Measurements from ENCODE around the gene C1orf210. TPM values are rescaled to one million over a fixed set of nuclear protein-coding genes. Genes with fewer than 3 reads are reported as not detected.
A peak's percentile ranks its signal among the peaks of the same experiment; 100 is the strongest.

C1orf210 gene
- not detected in 2 replicates for total RNA-seq (2014; rRNA removed; shearing (Covaris generic))
- not detected in 2 replicates for polyA plus RNA-seq (2016; fragmentation: Nextera tagmentation; extraction: Ambion mirVana)

DNA sequence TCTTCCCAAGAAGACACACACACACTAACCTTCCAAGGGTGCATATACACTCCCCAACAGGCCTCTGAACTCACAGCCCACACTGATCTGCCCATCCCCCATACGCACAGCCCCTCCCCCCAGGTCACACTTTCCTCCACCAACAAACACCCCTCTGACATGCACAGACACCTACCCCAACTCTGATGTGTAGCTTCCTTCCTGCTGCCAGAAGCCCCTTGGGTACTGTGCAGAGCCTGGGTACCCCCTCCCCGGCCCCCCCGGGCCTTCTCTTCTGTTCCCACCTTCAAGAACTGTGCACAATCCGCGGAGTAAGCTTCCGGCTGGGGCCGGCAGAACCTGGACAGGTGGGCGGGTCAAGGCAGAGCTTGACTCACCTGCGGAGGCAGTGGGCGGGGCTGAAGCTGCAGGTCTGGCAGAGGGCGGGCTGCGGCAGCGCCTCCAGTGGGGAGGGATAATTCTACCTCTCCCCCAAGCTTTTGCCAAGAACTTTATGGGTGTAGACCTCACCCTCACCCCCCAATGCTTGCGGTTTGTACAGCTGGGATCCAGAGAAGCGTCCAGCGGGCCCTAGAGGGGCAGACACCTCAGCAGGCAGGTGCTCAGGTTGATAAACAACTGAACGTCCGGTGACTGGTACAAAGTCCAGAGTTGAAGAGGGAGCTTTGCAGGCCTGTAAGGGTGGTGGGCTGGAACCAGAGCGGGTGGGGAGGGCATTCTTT lies at the start of gene C1orf210:
Gene C1orf210 (minus strand): TSS at position 313 of the 722 bp plus-strand sequence. CDS start 2,311 bp downstream, outside the sequence.
- Histone ChIP-seq H3K4me3 (no peak within 1 kb of the TSS), H3K4me2 (ENCODE audit: unreplicated experiment) (no peak within 1 kb of the TSS), H3K27ac (no peak within 1 kb of the TSS), H3K9me2 (ENCODE audit: insufficient read depth) (no peaks in the 10 kb centered on the region), H3K9ac (no peak within 1 kb of the TSS), H3K4me1 (ENCODE audit: insufficient read depth) (no peaks in the 10 kb centered on the region), H3K36me3 (ENCODE audit: low read depth) (no peaks in the 10 kb centered on the region), H3K9me3 (ENCODE audit: low read depth) (no peaks in the 10 kb centered on the region), H2AFZ (no peak within 1 kb of the TSS), H3K27me3 (replicated peaks; ENCODE audit: insufficient read depth) (peaks cover 9% of the 10 kb centered on the region), H3K79me2 (ENCODE audit: insufficient read depth) (no peaks in the 10 kb centered on the region), H3F3A (ENCODE audit: insufficient read depth) (no peaks in the 10 kb centered on the region), H4K20me1 (ENCODE audit: insufficient read depth) (no peaks in the 10 kb centered on the region)
- WGBS, 2 experiments (ENCODE audit: low coverage in 1 of 2, low lambda C conversion rate in 2 of 2, missing lambda C conversion rate in 2 of 2) = 20 to 28% methylated on average over 16 to 19 of the region's 19 CpGs
- TF ChIP-seq EZH2phosphoT487 (IDR thresholded peaks at IDR 0.05; ENCODE audit: insufficient read depth, low read depth) (no peak), EZH2 (IDR thresholded peaks at IDR 0.05; ENCODE audit: insufficient read depth, poor library complexity, severe bottlenecking) (no peak)
- no peak for DNase-seq
- in situ Hi-C loops (cut with MboI) = no loop called here

DNA sequence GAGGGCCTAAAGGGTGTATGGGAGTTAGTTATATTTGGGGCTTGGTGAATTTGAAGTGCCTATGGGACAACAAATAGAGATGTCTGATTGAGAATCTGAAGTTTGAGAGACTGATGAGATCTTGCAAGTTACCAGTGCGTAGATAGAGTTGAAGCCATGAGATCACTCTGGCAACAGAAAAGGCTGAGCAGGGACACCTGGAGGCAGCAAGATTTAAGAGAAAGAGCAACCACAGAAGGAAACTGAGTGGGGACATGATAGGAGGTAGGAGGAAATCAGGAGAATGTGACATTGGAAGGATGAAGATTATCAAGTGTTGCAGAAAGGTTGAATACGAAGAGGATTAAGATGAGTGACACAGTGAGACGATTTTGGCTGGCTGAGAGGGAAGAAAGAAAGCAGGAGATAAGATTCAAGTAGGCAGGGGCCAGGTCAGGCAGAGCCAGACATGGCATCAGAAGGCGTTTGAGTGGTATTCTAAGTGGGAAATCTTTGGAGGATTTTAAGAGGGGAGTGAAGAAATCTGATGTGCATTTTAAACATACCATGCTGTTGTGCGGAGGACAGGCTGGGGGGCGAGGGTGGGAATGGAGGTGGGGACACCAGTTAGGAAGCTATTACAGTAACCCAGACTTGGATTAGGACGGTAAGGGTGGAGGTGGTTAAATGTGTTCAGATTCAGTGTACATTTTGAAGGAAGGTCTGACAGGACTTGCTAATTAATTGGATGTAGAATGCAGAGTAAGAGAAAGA lies 49.2 kb upstream of the C1orf210 start:
- H2AFZ ChIP-seq = no peak overlapping the region
- no peaks in the 10 kb centered on the region for H4K20me1 ChIP-seq (ENCODE audit: insufficient read depth)
- H3K4me3 ChIP-seq = no peak overlapping the region
- in situ Hi-C loops (cut with MboI) = no loop called here
- peaks cover 13% of the 10 kb centered on the region for H3K4me1 ChIP-seq (ENCODE audit: insufficient read depth)
- no peaks in the 10 kb centered on the region for H3K9me3 ChIP-seq (ENCODE audit: low read depth)
- H3K79me2 ChIP-seq (ENCODE audit: insufficient read depth) = no peaks in the 10 kb centered on the region
- no peaks in the 10 kb centered on the region for H3K36me3 ChIP-seq (ENCODE audit: low read depth)
- no peak overlapping the region for H3K27ac ChIP-seq
- TF ChIP-seq EZH2phosphoT487 (IDR thresholded peaks at IDR 0.05; ENCODE audit: insufficient read depth, low read depth) = no peak
- no peak for TF ChIP-seq EZH2 (IDR thresholded peaks at IDR 0.05; ENCODE audit: insufficient read depth, poor library complexity, severe bottlenecking)
- no peak overlapping the region for H3K4me2 ChIP-seq (ENCODE audit: unreplicated experiment)
- 68 to 73% methylated on average over 7 of the region's 7 CpGs for WGBS, 2 experiments (ENCODE audit: low coverage in 1 of 2, low lambda C conversion rate in 2 of 2, missing lambda C conversion rate in 2 of 2)
- H3F3A ChIP-seq (ENCODE audit: insufficient read depth) = peaks cover 4% of the 10 kb centered on the region; the same call in 1 of the 2 replicates
- DNase-seq = no peak
- H3K27me3 ChIP-seq (replicated peaks; ENCODE audit: insufficient read depth) = no peaks in the 10 kb centered on the region
- no peaks in the 10 kb centered on the region for H3K9me2 ChIP-seq (ENCODE audit: insufficient read depth)
- no peak overlapping the region for H3K9ac ChIP-seq

DNA sequence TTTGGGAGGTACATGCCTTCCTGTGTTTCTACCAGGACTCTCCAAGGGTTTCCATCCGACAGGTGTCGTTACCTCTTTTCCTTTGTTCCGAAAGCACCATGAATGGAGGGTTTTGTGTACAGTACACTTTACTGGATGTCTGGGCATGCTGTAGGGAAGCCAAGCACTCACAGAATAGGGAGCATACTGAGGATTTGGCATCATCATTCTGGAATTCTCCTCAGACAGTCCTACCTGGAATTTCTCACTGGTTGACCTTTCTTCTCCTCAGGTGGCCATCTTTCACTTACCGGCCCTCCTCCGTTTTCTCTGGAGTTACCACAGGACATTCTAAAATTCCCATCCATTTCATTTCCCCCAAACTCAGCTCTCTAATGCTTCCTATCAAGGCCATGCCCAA lies 46.3 kb upstream of the C1orf210 start:
- H3K36me3 ChIP-seq (ENCODE audit: low read depth) = no peaks in the 10 kb centered on the region
- peaks cover 4% of the 10 kb centered on the region; the same call in 1 of the 2 replicates for H3F3A ChIP-seq (ENCODE audit: insufficient read depth)
- TF ChIP-seq EZH2 (IDR thresholded peaks at IDR 0.05; ENCODE audit: insufficient read depth, poor library complexity, severe bottlenecking) (no peak), EZH2phosphoT487 (IDR thresholded peaks at IDR 0.05; ENCODE audit: insufficient read depth, low read depth) (no peak)
- H3K9me2 ChIP-seq (ENCODE audit: insufficient read depth) = no peaks in the 10 kb centered on the region
- H4K20me1 ChIP-seq (ENCODE audit: insufficient read depth) = no peaks in the 10 kb centered on the region
- in situ Hi-C loops (cut with MboI) = no loop called here
- H3K9me3 ChIP-seq (ENCODE audit: low read depth) = no peaks in the 10 kb centered on the region
- no peak overlapping the region for H3K4me3 ChIP-seq
- H3K4me2 ChIP-seq (ENCODE audit: unreplicated experiment) = no peak overlapping the region
- no peak for DNase-seq
- no peak overlapping the region for H3K9ac ChIP-seq
- H3K4me1 ChIP-seq (ENCODE audit: insufficient read depth) = peaks cover 15% of the 10 kb centered on the region
- H3K79me2 ChIP-seq (ENCODE audit: insufficient read depth) = no peaks in the 10 kb centered on the region
- WGBS, 2 experiments (ENCODE audit: low coverage in 1 of 2, low lambda C conversion rate in 2 of 2, missing lambda C conversion rate in 2 of 2) = 98% methylated on average over 5 of the region's 5 CpGs
- H3K27me3 ChIP-seq (replicated peaks; ENCODE audit: insufficient read depth) = no peaks in the 10 kb centered on the region
- no peak overlapping the region for H3K27ac ChIP-seq
- no peak overlapping the region for H2AFZ ChIP-seq

DNA sequence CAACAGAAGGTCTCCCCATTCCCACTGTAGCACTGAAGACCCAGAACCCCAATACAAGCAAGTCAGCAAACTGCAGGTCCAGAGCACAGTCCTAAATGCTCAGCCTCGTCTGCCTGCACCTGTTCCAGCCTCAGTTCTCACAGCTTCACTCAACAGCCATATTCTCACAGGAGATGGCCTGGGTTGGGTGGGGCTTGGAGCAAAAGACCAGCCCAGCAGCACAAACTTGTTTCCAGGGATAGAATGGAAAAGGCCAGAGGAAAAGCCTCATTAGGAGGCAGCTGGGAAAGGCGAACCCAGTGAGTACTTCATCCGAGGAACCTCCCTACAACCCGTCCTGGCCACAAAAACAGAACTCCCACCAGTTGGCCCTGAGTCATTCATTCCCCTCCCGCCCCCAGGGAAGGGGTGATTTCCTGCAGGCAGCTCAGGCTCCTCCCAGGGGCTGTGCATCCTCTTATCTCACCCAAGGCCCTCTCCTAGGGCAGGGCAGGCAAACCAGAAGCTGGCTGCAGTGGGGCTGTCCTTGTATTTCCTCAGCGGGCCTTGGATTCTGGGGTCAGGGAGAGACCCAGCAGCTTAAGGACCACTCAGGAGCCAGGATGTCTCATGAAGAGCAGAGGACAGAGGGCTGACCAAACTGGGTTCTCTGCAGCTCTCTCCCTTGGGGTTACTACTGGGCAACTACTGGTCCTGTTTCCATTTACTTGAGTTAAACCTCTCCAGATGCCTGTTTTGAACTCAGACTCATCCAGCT lies 44.8 kb upstream of the C1orf210 start:
- DNase-seq = peak; percentile 86
- Histone ChIP-seq H2AFZ (peak overlapping the region; percentile 75), H3K79me2 (ENCODE audit: insufficient read depth) (no peaks in the 10 kb centered on the region), H3K9me3 (ENCODE audit: low read depth) (no peaks in the 10 kb centered on the region), H3K4me2 (ENCODE audit: unreplicated experiment) (peak overlapping the region; percentile 31), H3K9me2 (ENCODE audit: insufficient read depth) (no peaks in the 10 kb centered on the region), H3K36me3 (ENCODE audit: low read depth) (no peaks in the 10 kb centered on the region), H3K27me3 (replicated peaks; ENCODE audit: insufficient read depth) (no peaks in the 10 kb centered on the region), H3F3A (ENCODE audit: insufficient read depth) (peaks cover 4% of the 10 kb centered on the region; the same call in 1 of the 2 replicates), H3K27ac (peak overlapping the region; percentile 10; the same call in 1 of the 2 replicates), H4K20me1 (ENCODE audit: insufficient read depth) (no peaks in the 10 kb centered on the region), H3K9ac (no peak overlapping the region), H3K4me1 (ENCODE audit: insufficient read depth) (peaks cover 15% of the 10 kb centered on the region), H3K4me3 (no peak overlapping the region)
- WGBS, 2 experiments (ENCODE audit: low coverage in 1 of 2, low lambda C conversion rate in 2 of 2, missing lambda C conversion rate in 2 of 2) = 18 to 23% methylated on average over 6 of the region's 6 CpGs
- TF ChIP-seq EZH2phosphoT487 (IDR thresholded peaks at IDR 0.05; ENCODE audit: insufficient read depth, low read depth) (no peak), EZH2 (IDR thresholded peaks at IDR 0.05; ENCODE audit: insufficient read depth, poor library complexity, severe bottlenecking) (no peak)
- in situ Hi-C loops (cut with MboI) = no loop called here
